AG09309 (cell line): ENCODE results near the gene CLCF1.
A peak's percentile ranks its signal among the peaks of the same experiment; 100 is the strongest.

ENCODE experiments used
- DNase-seq: peaks from one replicate; pipeline ENCODE4 v3.0.0-alpha.2; 2010; ENCODE audit warnings: low read depth
- H3K4me3 ChIP-seq: 2 replicates; pipeline ENCODE4 v1.5.1; 2011; ENCODE audit warnings: mild to moderate bottlenecking, low read depth, low read length, moderate library complexity; ENCODE audit not compliant: control insufficient read depth
- CTCF ChIP-seq: IDR thresholded peaks from 2 replicates; pipeline ENCODE4 v1.5.1; 2011; ENCODE audit warnings: mild to moderate bottlenecking, low read depth, low read length, inconsistent platforms; ENCODE audit not compliant: insufficient read depth, control insufficient read depth; ENCODE audit errors: missing control alignments

Gene CLCF1

GRCh38 chr11:67384851-67385366 lies 11.5 kb upstream of the CLCF1 start:
- TF ChIP-seq CTCF, result no peak
- DNase-seq, result no peak
- H3K4me3 ChIP-seq, result no peak overlapping the region

- peak; percentile 100 for TF ChIP-seq CTCF
- H3K4me3 ChIP-seq, result no peak overlapping the region
- DNase-seq, result no peak
Measured at GRCh38 chr11:67382276-67383136, 9.1 kb upstream of the CLCF1 start.

- TF ChIP-seq CTCF, result no peak
- DNase-seq, result no peak
- H3K4me3 ChIP-seq, result no peak overlapping the region
Measured at GRCh38 chr11:67381244-67381972, 8.0 kb upstream of the CLCF1 start.

GRCh38 chr11:67379061-67380058 lies 6.0 kb upstream of the CLCF1 start:
- TF ChIP-seq CTCF, result no peak
- H3K4me3 ChIP-seq, result no peak overlapping the region
- no peak for DNase-seq

- no peak for DNase-seq
- no peak overlapping the region for H3K4me3 ChIP-seq
- no peak for TF ChIP-seq CTCF
Measured at GRCh38 chr11:67378544-67378943, 5.1 kb upstream of the CLCF1 start.
